Neutrophil (primary cell): ENCODE data around the gene SYT14.

ENCODE experiments used
- H3K27ac ChIP-seq: fragments of 200-600 bp; sonication (generic); 2 replicates; pipeline ENCODE4 v1.5.1; 2016; ENCODE audit warnings: mild to moderate bottlenecking, moderate library complexity
- H3K27me3 ChIP-seq: fragments of 200-600 bp; sonication (generic); 2 replicates; pipeline ENCODE4 v1.6.0; 2016; ENCODE audit warnings: mild to moderate bottlenecking
- H3K36me3 ChIP-seq: fragments of 200-600 bp; sonication (generic); 2 replicates; pipeline ENCODE4 v1.5.1; 2017
- H3K4me1 ChIP-seq, 2 experiments: fragments of 200-600 bp in 1 of 2; sonication (generic) in 1 of 2; 1 replicate in 1 of 2; 2 replicates in 1 of 2; pipeline versions ENCODE4 v1.5.1 to v1.6.1; 2013 to 2016; ENCODE audit warnings: low read depth in 1 of 2, low read length in 1 of 2, mild to moderate bottlenecking in 1 of 2, moderate library complexity in 1 of 2; ENCODE audit not compliant: control insufficient read depth in 1 of 2, insufficient read depth in 1 of 2
- H3K4me3 ChIP-seq, 2 experiments: fragments of 200-600 bp in 1 of 2; sonication (generic) in 1 of 2; 1 replicate in 1 of 2; 2 replicates in 1 of 2; pipeline ENCODE4 v1.5.1; 2013 to 2016; ENCODE audit warnings: low read depth in 1 of 2, low read length in 1 of 2, mild to moderate bottlenecking in 1 of 2, moderate library complexity in 1 of 2
- H3K9me3 ChIP-seq: fragments of 200-600 bp; sonication (generic); 2 replicates; pipeline ENCODE4 v1.5.1; 2016
- CTCF ChIP-seq: fragments of 200-600 bp; sonication (generic); IDR thresholded peaks from 2 replicates; pipeline ENCODE4 v1.5.1; 2016; ENCODE audit warnings: antibody characterized with exemption

The SYT14 gene

GRCh38 chr1:210200124-210200736, 262.2 kb downstream of the SYT14 start:
- no peaks in the 10 kb centered on the region for H3K9me3 ChIP-seq
- TF ChIP-seq CTCF: no peak
- no peaks in the 10 kb centered on the region for H3K27me3 ChIP-seq
- no peak overlapping the region for H3K27ac ChIP-seq
- H3K36me3 ChIP-seq: no peaks in the 10 kb centered on the region
- no peak overlapping the region for H3K4me3 ChIP-seq
- no peaks in the 10 kb centered on the region for H3K4me1 ChIP-seq

- no peak for TF ChIP-seq CTCF
- H3K9me3 ChIP-seq: no peaks in the 10 kb centered on the region
- no peaks in the 10 kb centered on the region for H3K4me1 ChIP-seq
- H3K4me3 ChIP-seq: no peak overlapping the region
- H3K36me3 ChIP-seq: no peaks in the 10 kb centered on the region
- no peak overlapping the region for H3K27ac ChIP-seq
- no peaks in the 10 kb centered on the region for H3K27me3 ChIP-seq
Measured at GRCh38 chr1:210201681-210202080, 263.7 kb downstream of the SYT14 start.

- H3K9me3 ChIP-seq: no peaks in the 10 kb centered on the region
- no peak for TF ChIP-seq CTCF
- H3K27me3 ChIP-seq: no peaks in the 10 kb centered on the region
- H3K27ac ChIP-seq: no peak overlapping the region
- H3K36me3 ChIP-seq: no peaks in the 10 kb centered on the region
- no peaks in the 10 kb centered on the region for H3K4me1 ChIP-seq
- no peak overlapping the region for H3K4me3 ChIP-seq
Measured at GRCh38 chr1:210207597-210208450, 269.8 kb downstream of the SYT14 start.

GRCh38 chr1:210213335-210213734, 275.3 kb downstream of the SYT14 start:
- no peak overlapping the region for H3K4me3 ChIP-seq
- no peaks in the 10 kb centered on the region for H3K27me3 ChIP-seq
- no peaks in the 10 kb centered on the region for H3K4me1 ChIP-seq
- no peak overlapping the region for H3K27ac ChIP-seq
- H3K9me3 ChIP-seq: no peaks in the 10 kb centered on the region
- TF ChIP-seq CTCF: no peak
- no peaks in the 10 kb centered on the region for H3K36me3 ChIP-seq

GRCh38 chr1:210214573-210215409, 276.8 kb downstream of the SYT14 start:
- Histone ChIP-seq H3K27me3 (peaks cover 4% of the 10 kb centered on the region), H3K4me3 (no peak overlapping the region), H3K36me3 (no peaks in the 10 kb centered on the region), H3K4me1 (no peaks in the 10 kb centered on the region), H3K9me3 (no peaks in the 10 kb centered on the region), H3K27ac (no peak overlapping the region)
- TF ChIP-seq CTCF: no peak
